Measurements from ENCODE around the gene NUMB.

- TF ChIP-seq CTCF (IDR thresholded peaks at IDR 0.05; ENCODE audit: borderline replicate concordance, extremely low read depth, low read length, poor library complexity, severe bottlenecking) (no peak), EZH2 (IDR thresholded peaks at IDR 0.05; ENCODE audit: borderline replicate concordance, low read depth, low read length, severe bottlenecking) (no peak)
Measured at GRCh38 chr14:73305499-73305898, 152.8 kb downstream of the NUMB start.
